ENCODE data around the gene RNF115. TPM values are rescaled to one million over a fixed set of nuclear protein-coding genes. Genes with fewer than 3 reads are reported as not detected.

The RNF115 gene
- total RNA-seq, 1 experiment from 2014 or later = 15.2 TPM

DNA sequence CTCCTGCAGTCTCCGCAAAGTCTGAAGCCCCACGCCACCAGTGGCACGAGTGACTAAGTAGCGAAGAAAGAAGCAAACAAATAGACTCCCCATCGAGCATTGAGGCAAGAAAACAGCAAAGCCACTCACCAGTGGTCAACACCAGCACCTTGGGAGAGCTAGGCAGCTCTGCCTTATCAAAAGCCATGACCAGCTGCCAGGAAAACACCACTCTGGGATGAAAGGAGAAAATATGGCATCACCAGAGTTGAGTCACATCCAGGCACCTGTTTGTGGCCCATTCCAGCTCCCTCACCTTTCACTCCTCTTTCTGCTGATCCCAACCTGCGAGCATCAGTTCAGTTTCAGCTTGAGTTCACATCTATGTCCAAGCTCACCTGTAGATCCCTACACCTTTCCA is 134.0 kb downstream of the RNF115 start:
- Histone ChIP-seq H3F3A (ENCODE audit: low read length, unreplicated experiment) (no peaks in the 10 kb centered on the region), H3K4me3 (ENCODE audit: low read length) (no peak overlapping the region), H3K4me1 (ENCODE audit: insufficient read depth, low read length) (peaks cover 11% of the 10 kb centered on the region), H3K4me2 (ENCODE audit: low read length) (no peak overlapping the region), H3K79me2 (ENCODE audit: low read length) (no peaks in the 10 kb centered on the region), H3K9me3 (ENCODE audit: low read length) (no peaks in the 10 kb centered on the region), H3K27ac (ENCODE audit: low read length) (no peak overlapping the region), H4K20me1 (ENCODE audit: low read length) (no peaks in the 10 kb centered on the region), H3K36me3 (ENCODE audit: low read depth, low read length) (no peaks in the 10 kb centered on the region), H3K9ac (ENCODE audit: low read length) (no peak overlapping the region), H3K27me3 (ENCODE audit: low read length) (no peaks in the 10 kb centered on the region), H3K9me2 (replicated peaks; ENCODE audit: low read length) (no peaks in the 10 kb centered on the region), H2AFZ (ENCODE audit: low read length) (no peak overlapping the region)
- ATAC-seq (no peak), DNase-seq (no peak)
- TF ChIP-seq, protein P1, sequence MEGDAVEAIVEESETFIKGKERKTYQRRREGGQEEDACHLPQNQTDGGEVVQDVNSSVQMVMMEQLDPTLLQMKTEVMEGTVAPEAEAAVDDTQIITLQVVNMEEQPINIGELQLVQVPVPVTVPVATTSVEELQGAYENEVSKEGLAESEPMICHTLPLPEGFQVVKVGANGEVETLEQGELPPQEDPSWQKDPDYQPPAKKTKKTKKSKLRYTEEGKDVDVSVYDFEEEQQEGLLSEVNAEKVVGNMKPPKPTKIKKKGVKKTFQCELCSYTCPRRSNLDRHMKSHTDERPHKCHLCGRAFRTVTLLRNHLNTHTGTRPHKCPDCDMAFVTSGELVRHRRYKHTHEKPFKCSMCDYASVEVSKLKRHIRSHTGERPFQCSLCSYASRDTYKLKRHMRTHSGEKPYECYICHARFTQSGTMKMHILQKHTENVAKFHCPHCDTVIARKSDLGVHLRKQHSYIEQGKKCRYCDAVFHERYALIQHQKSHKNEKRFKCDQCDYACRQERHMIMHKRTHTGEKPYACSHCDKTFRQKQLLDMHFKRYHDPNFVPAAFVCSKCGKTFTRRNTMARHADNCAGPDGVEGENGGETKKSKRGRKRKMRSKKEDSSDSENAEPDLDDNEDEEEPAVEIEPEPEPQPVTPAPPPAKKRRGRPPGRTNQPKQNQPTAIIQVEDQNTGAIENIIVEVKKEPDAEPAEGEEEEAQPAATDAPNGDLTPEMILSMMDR (conservative IDR thresholded peaks at IDR 0.05; ENCODE audit: low read depth, low read length) = no peak
- TF ChIP-seq EZH2phosphoT487 (IDR thresholded peaks at IDR 0.05; ENCODE audit: borderline replicate concordance, low read length) (no peak), EZH2 (IDR thresholded peaks at IDR 0.05; ENCODE audit: low read length, unreplicated experiment) (no peak)
- ChIA-PET CTCF (no interaction called here), POLR2A (ENCODE audit: unreplicated experiment) (no interaction called here)
- BruUV-seq (replicated peaks) = TSS peak; percentile 12
- intact Hi-C loops (cut with micrococcal nuclease) = no loop called here

- ChIA-PET POLR2A (ENCODE audit: unreplicated experiment) (no interaction called here), CTCF (no interaction called here)
- Histone ChIP-seq H3K9me2 (replicated peaks; ENCODE audit: low read length) (no peaks in the 10 kb centered on the region), H3K27me3 (ENCODE audit: low read length) (no peaks in the 10 kb centered on the region), H4K20me1 (ENCODE audit: low read length) (no peaks in the 10 kb centered on the region), H3K27ac (ENCODE audit: low read length) (no peak overlapping the region), H3K4me3 (ENCODE audit: low read length) (no peak overlapping the region), H3K36me3 (ENCODE audit: low read depth, low read length) (no peaks in the 10 kb centered on the region), H3K79me2 (ENCODE audit: low read length) (no peaks in the 10 kb centered on the region), H3K9me3 (ENCODE audit: low read length) (no peaks in the 10 kb centered on the region), H3K4me2 (ENCODE audit: low read length) (no peak overlapping the region), H3F3A (ENCODE audit: low read length, unreplicated experiment) (no peaks in the 10 kb centered on the region), H2AFZ (ENCODE audit: low read length) (no peak overlapping the region), H3K4me1 (ENCODE audit: insufficient read depth, low read length) (peaks cover 11% of the 10 kb centered on the region), H3K9ac (ENCODE audit: low read length) (no peak overlapping the region)
- BruUV-seq (replicated peaks) = no TSS peak
- no peak for DNase-seq
- ATAC-seq = no peak
- TF ChIP-seq EZH2 (IDR thresholded peaks at IDR 0.05; ENCODE audit: low read length, unreplicated experiment) = no peak
- no peak for TF ChIP-seq EZH2phosphoT487 (IDR thresholded peaks at IDR 0.05; ENCODE audit: borderline replicate concordance, low read length)
- TF ChIP-seq, protein P1 (conservative IDR thresholded peaks at IDR 0.05; ENCODE audit: low read depth, low read length) = no peak
- intact Hi-C loops (cut with micrococcal nuclease) = no loop called here
Observed at GRCh38 chr1:145688924-145689323, 135.0 kb downstream of the RNF115 start.

Small RNAs within 50 kb of the gene (microRNA-seq; reads per million reads assigned to microRNA genes)
- not detected for gene MIR6736 (ENCODE audit: unreplicated experiment)

Other genes starting within 250 kb of the RNF115 start
- gene GPR89A, start 216.1 kb downstream of the RNF115 start, total RNA-seq (2014; rRNA removed) = 38.3 and 47.9 TPM in 2 replicates
- gene PDZK1, start 116.7 kb downstream of the RNF115 start, total RNA-seq (2014; rRNA removed) = 2.3 and 4.2 TPM in 2 replicates
- gene CD160, start 104.6 kb downstream of the RNF115 start, total RNA-seq (2014; rRNA removed) = not detected in 2 replicates
- 35.8 and 41.5 TPM in 2 replicates for gene POLR3C, start 105 bp upstream of the RNF115 start, total RNA-seq (2014; rRNA removed)
- 2.4 and 3.0 TPM in 2 replicates for gene NUDT17, start 21.5 kb upstream of the RNF115 start, total RNA-seq (2014; rRNA removed)
- gene PIAS3, start 35.0 kb upstream of the RNF115 start, total RNA-seq (2014; rRNA removed) = 25.2 and 27.2 TPM in 2 replicates
- gene ANKRD35, start 61.8 kb upstream of the RNF115 start, total RNA-seq (2014; rRNA removed) = 0.07 and 0.40 TPM in 2 replicates
- gene ITGA10, start 86.0 kb upstream of the RNF115 start, total RNA-seq (2014; rRNA removed) = 0.81 and 1.9 TPM in 2 replicates
- 27.4 and 31.3 TPM in 2 replicates for gene PEX11B, start 94.6 kb upstream of the RNF115 start, total RNA-seq (2014; rRNA removed)
- 459 and 482 TPM in 2 replicates for gene RBM8A, start 103.4 kb upstream of the RNF115 start, total RNA-seq (2014; rRNA removed)
- 12.5 and 13.6 TPM in 2 replicates for gene LIX1L, start 133.9 kb upstream of the RNF115 start, total RNA-seq (2014; rRNA removed)
- gene ANKRD34A, start 140.5 kb upstream of the RNF115 start, total RNA-seq (2014; rRNA removed) = 0.29 and 2.8 TPM in 2 replicates
- gene POLR3GL, start 140.6 kb upstream of the RNF115 start, total RNA-seq (2014; rRNA removed) = 3.7 and 8.4 TPM in 2 replicates
- 45.3 and 66.6 TPM in 2 replicates for gene TXNIP, start 172.5 kb upstream of the RNF115 start, total RNA-seq (2014; rRNA removed)
- gene HJV, start 197.6 kb upstream of the RNF115 start, total RNA-seq (2014; rRNA removed) = not detected in 2 replicates

All from PC-3 (cell line).